OCI-LY1 (cell line): ENCODE measurements around the gene MYBPC3.

Experiments
- H2AFZ ChIP-seq: fragments of 200-600 bp; sonication (generic), shearing (Covaris generic); 2 replicates; pipeline ENCODE4 v1.6.0; 2014; ENCODE audit warnings: antibody characterized with exemption, mild to moderate bottlenecking, low read length
- H3F3A ChIP-seq: fragments of 200-600 bp; sonication (generic), shearing (Covaris generic); 2 replicates; pipeline ENCODE4 v1.6.0; 2014; ENCODE audit warnings: mild to moderate bottlenecking, antibody characterized with exemption, low read length, moderate library complexity; ENCODE audit not compliant: insufficient read depth
- H3K27ac ChIP-seq: fragments of 200-600 bp; sonication (generic); 2 replicates; pipeline ENCODE4 v1.5.1; 2014; ENCODE audit warnings: low read length, mixed run types, mild to moderate bottlenecking, low read depth; ENCODE audit not compliant: poor library complexity, severe bottlenecking
- H3K27me3 ChIP-seq: fragments of 200-600 bp; sonication (generic); 2 replicates; pipeline ENCODE4 v1.6.0; 2014; ENCODE audit warnings: antibody characterized with exemption, mild to moderate bottlenecking, low read length, moderate library complexity; ENCODE audit not compliant: insufficient read depth
- H3K36me3 ChIP-seq: fragments of 200-600 bp; sonication (generic); 2 replicates; pipeline ENCODE4 v1.6.1; 2014; ENCODE audit warnings: mild to moderate bottlenecking, antibody characterized with exemption, low read length, moderate library complexity, mixed read lengths; ENCODE audit not compliant: insufficient read depth
- H3K4me1 ChIP-seq: fragments of 200-600 bp; sonication (generic); 2 replicates; pipeline ENCODE4 v1.5.1; 2014; ENCODE audit warnings: mild to moderate bottlenecking, low read length, moderate library complexity; ENCODE audit not compliant: insufficient read depth, severe bottlenecking
- H3K4me2 ChIP-seq: fragments of 200-600 bp; sonication (generic), shearing (Covaris generic); 2 replicates; pipeline ENCODE4 v1.6.1; 2014; ENCODE audit warnings: low read length
- H3K4me3 ChIP-seq: fragments of 200-600 bp; sonication (generic); 2 replicates; pipeline ENCODE4 v1.5.1; 2014; ENCODE audit warnings: low read length, low read depth, mild to moderate bottlenecking, mixed read lengths; ENCODE audit not compliant: poor library complexity, severe bottlenecking
- H3K79me2 ChIP-seq: fragments of 200-600 bp; shearing (Covaris generic); 2 replicates; pipeline ENCODE4 v1.6.1; 2016; ENCODE audit warnings: mixed run types, low read length, mixed read lengths; ENCODE audit not compliant: insufficient read depth
- H3K9ac ChIP-seq: fragments of 200-600 bp; sonication (generic), shearing (Covaris generic); 2 replicates; pipeline ENCODE4 v1.6.1; 2014; ENCODE audit warnings: mild to moderate bottlenecking, low read length, mixed read lengths
- H3K9me2 ChIP-seq: fragments of 200-600 bp; sonication (generic), shearing (Covaris generic); 2 replicates; pipeline ENCODE4 v1.6.1; 2014; ENCODE audit warnings: low read depth, mild to moderate bottlenecking, low read length, mixed read lengths
- H3K9me3 ChIP-seq: fragments of 200-600 bp; shearing (Covaris generic); 2 replicates; pipeline ENCODE4 v1.6.1; 2014; ENCODE audit warnings: low read length, mixed read lengths
- H4K20me1 ChIP-seq: fragments of 200-600 bp; sonication (generic), shearing (Covaris generic); 2 replicates; pipeline ENCODE4 v1.6.0; 2016; ENCODE audit warnings: mild to moderate bottlenecking, low read length; ENCODE audit not compliant: insufficient read depth
- CTCF ChIP-seq: fragments of 200-600 bp; sonication (generic), shearing (Covaris generic); IDR thresholded peaks from 2 replicates; pipeline ENCODE4 v1.5.1; 2017; ENCODE audit warnings: mild to moderate bottlenecking, antibody characterized with exemption, low read length, moderate library complexity, mixed read lengths
- EZH2 ChIP-seq: fragments of 200-600 bp; sonication (generic), shearing (Covaris generic); IDR thresholded peaks from 2 replicates; pipeline ENCODE4 v1.8.0; 2017; ENCODE audit warnings: borderline replicate concordance, mixed run types, mild to moderate bottlenecking, antibody characterized with exemption, low read length, moderate library complexity, mixed read lengths

MYBPC3 gene

GRCh38 chr11:47398551-47398950 is 46.0 kb upstream of the MYBPC3 start:
- peak overlapping the region; percentile 73 for H3K4me2 ChIP-seq
- no peaks in the 10 kb centered on the region for H3K9me3 ChIP-seq
- TF ChIP-seq CTCF (no peak), EZH2 (no peak)
- H3K27me3 ChIP-seq, result no peaks in the 10 kb centered on the region
- no peaks in the 10 kb centered on the region for H3K9me2 ChIP-seq
- no peaks in the 10 kb centered on the region for H3K36me3 ChIP-seq
- no peak overlapping the region; the same call in 1 of the 2 replicates for H3K9ac ChIP-seq
- no peaks in the 10 kb centered on the region for H4K20me1 ChIP-seq
- H3F3A ChIP-seq, result 0 out of 2 replicates have a peak, but pooled peaks cover 7% of the 10 kb centered on the region
- peak overlapping the region; percentile 64 for H3K4me3 ChIP-seq
- H2AFZ ChIP-seq, result no peak overlapping the region
- peaks cover 71% of the 10 kb centered on the region for H3K4me1 ChIP-seq
- H3K79me2 ChIP-seq, result no peaks in the 10 kb centered on the region
- H3K27ac ChIP-seq, result peak overlapping the region; percentile 99

- Histone ChIP-seq H3K4me1 (peaks cover 71% of the 10 kb centered on the region), H3K9me3 (no peaks in the 10 kb centered on the region), H3K79me2 (no peaks in the 10 kb centered on the region), H4K20me1 (no peaks in the 10 kb centered on the region), H2AFZ (no peak overlapping the region), H3K9ac (no peak overlapping the region), H3K4me3 (no peak overlapping the region), H3K36me3 (no peaks in the 10 kb centered on the region), H3F3A (0 out of 2 replicates have a peak, but pooled peaks cover 5% of the 10 kb centered on the region), H3K27me3 (no peaks in the 10 kb centered on the region), H3K9me2 (no peaks in the 10 kb centered on the region), H3K4me2 (no peak overlapping the region), H3K27ac (peak overlapping the region; percentile 99)
- TF ChIP-seq EZH2 (no peak), CTCF (no peak)
Measured at GRCh38 chr11:47398011-47398410, 45.5 kb upstream of the MYBPC3 start.

GRCh38 chr11:47396049-47396320 is 43.5 kb upstream of the MYBPC3 start:
- no peaks in the 10 kb centered on the region for H4K20me1 ChIP-seq
- no peak overlapping the region for H3K4me3 ChIP-seq
- H3K9ac ChIP-seq, result no peak overlapping the region; the same call in 1 of the 2 replicates
- H3K27me3 ChIP-seq, result no peaks in the 10 kb centered on the region
- H3K36me3 ChIP-seq, result no peaks in the 10 kb centered on the region
- H3K4me1 ChIP-seq, result peaks cover 63% of the 10 kb centered on the region
- no peaks in the 10 kb centered on the region for H3K79me2 ChIP-seq
- no peak overlapping the region for H3K4me2 ChIP-seq
- H2AFZ ChIP-seq, result no peak overlapping the region
- H3K27ac ChIP-seq, result peak overlapping the region; percentile 88
- H3K9me3 ChIP-seq, result no peaks in the 10 kb centered on the region
- TF ChIP-seq EZH2 (no peak), CTCF (no peak)
- H3K9me2 ChIP-seq, result no peaks in the 10 kb centered on the region
- H3F3A ChIP-seq, result 0 out of 2 replicates have a peak, but pooled peaks cover under 1% of the 10 kb centered on the region
